ENCODE measurements around the gene AAK1.

DNA sequence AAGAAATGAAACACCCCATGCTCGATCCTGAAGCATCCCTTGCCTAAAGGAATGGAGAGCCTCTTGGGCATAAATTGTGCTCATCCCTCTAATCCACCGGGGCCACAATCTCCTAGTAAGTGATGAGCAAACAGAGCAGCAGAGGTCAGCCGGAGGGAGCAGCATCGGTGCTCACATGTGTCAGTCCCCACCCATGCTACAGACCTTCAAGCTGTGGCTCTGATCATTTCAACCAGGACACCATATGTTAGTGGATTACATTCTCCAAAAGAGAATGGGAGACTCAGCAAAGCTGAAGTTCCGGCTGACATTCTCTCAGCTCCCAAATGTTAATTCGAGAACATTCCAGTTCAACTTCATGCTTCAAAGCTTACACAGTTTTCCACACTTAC lies 75.6 kb downstream of the AAK1 start:
- TF ChIP-seq, protein P1, sequence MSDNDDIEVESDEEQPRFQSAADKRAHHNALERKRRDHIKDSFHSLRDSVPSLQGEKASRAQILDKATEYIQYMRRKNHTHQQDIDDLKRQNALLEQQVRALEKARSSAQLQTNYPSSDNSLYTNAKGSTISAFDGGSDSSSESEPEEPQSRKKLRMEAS (IDR thresholded peaks at IDR 0.05; ENCODE audit: insufficient read depth, insufficient read length): no peak
- TF ChIP-seq EZH2 (IDR thresholded peaks at IDR 0.05; ENCODE audit: borderline replicate concordance, low read depth, low read length, severe bottlenecking) (no peak), POLR2A (IDR thresholded peaks at IDR 0.05; ENCODE audit: low read depth, low read length) (no peak), JUN (IDR thresholded peaks at IDR 0.05; ENCODE audit: borderline replicate concordance, insufficient read depth, insufficient read length, low read depth) (no peak), FOS (IDR thresholded peaks at IDR 0.05; ENCODE audit: borderline replicate concordance, insufficient read depth, low read length) (no peak), MYC (IDR thresholded peaks at IDR 0.05; ENCODE audit: low read depth, low read length) (no peak)
- TF ChIP-seq, protein P2, sequence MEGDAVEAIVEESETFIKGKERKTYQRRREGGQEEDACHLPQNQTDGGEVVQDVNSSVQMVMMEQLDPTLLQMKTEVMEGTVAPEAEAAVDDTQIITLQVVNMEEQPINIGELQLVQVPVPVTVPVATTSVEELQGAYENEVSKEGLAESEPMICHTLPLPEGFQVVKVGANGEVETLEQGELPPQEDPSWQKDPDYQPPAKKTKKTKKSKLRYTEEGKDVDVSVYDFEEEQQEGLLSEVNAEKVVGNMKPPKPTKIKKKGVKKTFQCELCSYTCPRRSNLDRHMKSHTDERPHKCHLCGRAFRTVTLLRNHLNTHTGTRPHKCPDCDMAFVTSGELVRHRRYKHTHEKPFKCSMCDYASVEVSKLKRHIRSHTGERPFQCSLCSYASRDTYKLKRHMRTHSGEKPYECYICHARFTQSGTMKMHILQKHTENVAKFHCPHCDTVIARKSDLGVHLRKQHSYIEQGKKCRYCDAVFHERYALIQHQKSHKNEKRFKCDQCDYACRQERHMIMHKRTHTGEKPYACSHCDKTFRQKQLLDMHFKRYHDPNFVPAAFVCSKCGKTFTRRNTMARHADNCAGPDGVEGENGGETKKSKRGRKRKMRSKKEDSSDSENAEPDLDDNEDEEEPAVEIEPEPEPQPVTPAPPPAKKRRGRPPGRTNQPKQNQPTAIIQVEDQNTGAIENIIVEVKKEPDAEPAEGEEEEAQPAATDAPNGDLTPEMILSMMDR (IDR thresholded peaks at IDR 0.05; ENCODE audit: extremely low read depth in 1 of 2, insufficient read depth in 1 of 2, low read depth in 1 of 2, low read length in 2 of 2): no peak

All from endothelial cell of umbilical vein (primary cell).